SK-N-MC (cell line): ENCODE results near the gene ZDHHC24.

Source experiments
- EZH2 ChIP-seq: fragments of 200-600 bp; sonication (generic); IDR thresholded peaks from one replicate; pipeline ENCODE4 v1.6.1; 2017; ENCODE audit warnings: antibody characterized with exemption
- FOXP2 ChIP-seq: optimal IDR thresholded peaks from 2 replicates; pipeline ENCODE3; 2011; ENCODE audit warnings: mild to moderate bottlenecking, moderate library complexity; ENCODE audit not compliant: insufficient read depth; ENCODE audit errors: extremely low read length, control extremely low read depth

DNA sequence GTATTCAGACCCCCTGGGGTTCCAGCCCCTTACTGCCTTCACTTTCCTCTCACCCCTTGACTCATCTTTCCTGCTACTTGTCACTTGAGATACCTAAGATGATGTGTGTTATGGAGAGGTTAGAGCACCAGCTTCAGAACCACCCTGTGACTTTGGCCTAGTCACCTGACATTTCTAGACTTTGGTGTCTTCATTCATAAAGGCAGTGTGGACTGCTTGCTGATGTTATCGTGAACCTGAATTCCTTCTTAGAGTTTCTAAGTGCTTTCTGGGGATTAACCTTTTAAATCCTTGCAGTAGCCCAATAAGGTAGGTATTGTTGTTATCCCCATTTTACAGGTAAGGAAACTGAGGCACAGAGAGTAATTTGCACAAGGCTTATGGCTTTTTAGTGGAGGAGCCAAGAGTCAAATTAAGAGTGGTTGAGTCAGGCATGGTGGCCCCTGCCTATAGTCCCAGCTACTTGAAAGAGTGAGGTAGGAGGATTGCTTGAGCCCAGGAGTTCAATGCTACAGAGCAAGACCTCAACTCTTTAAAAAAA lies 40.5 kb downstream of the ZDHHC24 start:
- no peak for TF ChIP-seq EZH2
- TF ChIP-seq FOXP2: no peak
